ENCODE measurements around the gene FBXW2.
"Not testable (repeated sequence)": the region's sequence is repeated elsewhere in the genome, so short reads cannot be mapped to it uniquely, and the experiment has no call there.

Gene FBXW2

GRCh38 chr9:120778758-120779157 is 14.5 kb downstream of the FBXW2 start:
- DNase-seq: no peak

GRCh38 chr9:120777229-120777628 is 16.0 kb downstream of the FBXW2 start:
- DNase-seq: no peak

GRCh38 chr9:120776788-120777187 is 16.4 kb downstream of the FBXW2 start:
- DNase-seq: no peak

- DNase-seq: no peak
Measured at GRCh38 chr9:120775859-120776258, 17.4 kb downstream of the FBXW2 start.

GRCh38 chr9:120774719-120775118 is 18.5 kb downstream of the FBXW2 start:
- DNase-seq: no peak

- DNase-seq: no peak
Measured at GRCh38 chr9:120773256-120773655, 20.0 kb downstream of the FBXW2 start.

GRCh38 chr9:120770931-120771330 is 22.3 kb downstream of the FBXW2 start:
- DNase-seq: no peak

GRCh38 chr9:120768886-120769285 is 24.3 kb downstream of the FBXW2 start:
- DNase-seq: no peak

- DNase-seq: no peak
Measured at GRCh38 chr9:120768247-120768646, 25.0 kb downstream of the FBXW2 start.

GRCh38 chr9:120767451-120767850 is 25.8 kb downstream of the FBXW2 start:
- no peak for DNase-seq

- DNase-seq: no peak
Measured at GRCh38 chr9:120765910-120766425, 27.2 kb downstream of the FBXW2 start.

- no peak for DNase-seq
Measured at GRCh38 chr9:120764476-120764875, 28.7 kb downstream of the FBXW2 start.

- no peak for DNase-seq
Measured at GRCh38 chr9:120761006-120761405, 32.2 kb downstream of the FBXW2 start.

GRCh38 chr9:120759755-120760400 is 33.3 kb downstream of the FBXW2 start:
- no peak for DNase-seq

- no peak for DNase-seq
Measured at GRCh38 chr9:120758544-120758943, 34.7 kb downstream of the FBXW2 start.

- DNase-seq: no peak
Measured at GRCh38 chr9:120757026-120757913, 35.9 kb downstream of the FBXW2 start.

- no peak for DNase-seq
Measured at GRCh38 chr9:120756531-120756930, 36.7 kb downstream of the FBXW2 start.

- DNase-seq: peak; percentile 56
Measured at GRCh38 chr9:120755810-120756434, 37.3 kb downstream of the FBXW2 start.

- DNase-seq: no peak
Measured at GRCh38 chr9:120755044-120755443, 38.2 kb downstream of the FBXW2 start.

GRCh38 chr9:120750421-120750820 is 42.8 kb downstream of the FBXW2 start:
- DNase-seq: no peak

GRCh38 chr9:120746366-120746765 is 46.9 kb downstream of the FBXW2 start:
- DNase-seq: not testable (repeated sequence)

- DNase-seq: no peak
Measured at GRCh38 chr9:120745278-120745677, 47.9 kb downstream of the FBXW2 start.

GRCh38 chr9:120742951-120743416 is 50.2 kb downstream of the FBXW2 start:
- no peak for DNase-seq

Data from left hindlimb (tissue), 1 donor.